OCI-LY7 (cell line): Measurements from ENCODE around the gene SKP2. TPM values are rescaled to one million over a fixed set of nuclear protein-coding genes. Genes with fewer than 3 reads are reported as not detected.

ENCODE experiments used
- BruUV-seq: library from RNA; stranded (reverse); fragments of 400-500 nt; replicated peaks from 2 replicates; lab custom pipeline; 2021; lab: Mats Ljungman, UMichigan
- CTCF ChIA-PET: fragments of 300-600 bp; sonication (Branson Sonifier 250); formaldehyde crosslinking; loops from one replicate; lab custom pipeline; 2022; ENCODE audit warnings: antibody characterized with exemption; ENCODE audit not compliant: unreplicated experiment; lab: Charles Lee
- POLR2A ChIA-PET: fragments of 300-600 bp; sonication (Branson Sonifier 250); formaldehyde crosslinking; loops from one replicate; lab custom pipeline; 2022; ENCODE audit warnings: antibody characterized with exemption; lab: Charles Lee
- DNase-seq: peaks from one replicate; pipeline ENCODE4 v3.0.0-alpha.2; 2015; ENCODE audit warnings: low spot score
- H2AFZ ChIP-seq: fragments of 200-600 bp; sonication (generic), shearing (Covaris generic); 2 replicates; pipeline ENCODE4 v1.6.1; 2014; ENCODE audit warnings: mild to moderate bottlenecking, antibody characterized with exemption, low read length, moderate library complexity
- H3K27ac ChIP-seq: fragments of 200-600 bp; sonication (generic); 2 replicates; pipeline ENCODE4 v1.5.1; 2014; ENCODE audit warnings: mixed run types, low read depth, mild to moderate bottlenecking, moderate library complexity, low read length, inconsistent platforms; ENCODE audit not compliant: poor library complexity, severe bottlenecking
- H3K36me3 ChIP-seq: fragments of 200-600 bp; sonication (generic); 2 replicates; pipeline ENCODE4 v1.6.1; 2014; ENCODE audit warnings: mild to moderate bottlenecking, antibody characterized with exemption, low read length, moderate library complexity, mixed read lengths; ENCODE audit not compliant: insufficient read depth
- H3K4me1 ChIP-seq: fragments of 200-600 bp; sonication (generic); 2 replicates; pipeline ENCODE4 v1.5.1; 2014; ENCODE audit warnings: mild to moderate bottlenecking, low read length; ENCODE audit not compliant: insufficient read depth, poor library complexity, severe bottlenecking
- H3K4me2 ChIP-seq: fragments of 200-600 bp; sonication (generic); 2 replicates; pipeline ENCODE4 v1.6.1; 2014; ENCODE audit warnings: mild to moderate bottlenecking, low read length
- H3K4me3 ChIP-seq: fragments of 200-600 bp; sonication (generic); 2 replicates; pipeline ENCODE4 v1.5.1; 2014; ENCODE audit warnings: mild to moderate bottlenecking, low read depth, low read length; ENCODE audit not compliant: poor library complexity, severe bottlenecking
- H3K79me2 ChIP-seq: fragments of 200-600 bp; sonication (generic); 2 replicates; pipeline ENCODE4 v1.6.1; 2016; ENCODE audit warnings: low read depth, mild to moderate bottlenecking, low read length, moderate library complexity, mixed read lengths; ENCODE audit not compliant: insufficient read depth
- H3K9me2 ChIP-seq: fragments of 200-600 bp; sonication (generic); 2 replicates; pipeline ENCODE4 v1.6.1; 2016; ENCODE audit warnings: mild to moderate bottlenecking, low read length, mixed read lengths; ENCODE audit not compliant: insufficient read depth
- H3K9me3 ChIP-seq: fragments of 200-600 bp; sonication (generic); 2 replicates; pipeline ENCODE4 v1.6.1; 2014; ENCODE audit warnings: mild to moderate bottlenecking, mixed run types, low read length, mixed read lengths
- H4K20me1 ChIP-seq: fragments of 200-600 bp; sonication (generic); 2 replicates; pipeline ENCODE4 v1.6.1; 2014; ENCODE audit warnings: mild to moderate bottlenecking, antibody characterized with exemption, low read length, moderate library complexity, mixed read lengths; ENCODE audit not compliant: insufficient read depth
- EZH2phosphoT487 ChIP-seq: fragments of 200-600 bp; sonication (generic); IDR thresholded peaks from 2 replicates; pipeline ENCODE4 v1.6.1; 2018; ENCODE audit warnings: low read depth, borderline replicate concordance, mild to moderate bottlenecking, mixed run types, antibody characterized with exemption, low read length, moderate library complexity, mixed read lengths
- intact Hi-C: fragments of 100-400 bp; cut with micrococcal nuclease; formaldehyde crosslinking; loops from one replicate; pipeline ENCODE4 v1.10.0; 2022; ENCODE audit not compliant: unreplicated experiment
- total RNA-seq, 2 experiments: library from RNA; depleted of rRNA in 1 of 2; stranded (reverse); fragments of >200 nt in 1 of 2; shearing (Covaris generic) in 1 of 2; gene quantifications; 2 replicates each; pipeline ENCODE4 v1.2.3, GENCODE V29; 2014 to 2022
- TF ChIP-seq, protein P1 (sequence below): fragments of 200-600 bp; sonication (generic); conservative IDR thresholded peaks from 2 replicates; pipeline ENCODE4 v1.5.1; 2014; ENCODE audit warnings: mild to moderate bottlenecking, antibody characterized with exemption, low read length, moderate library complexity, mixed read lengths

SKP2 gene
- total RNA-seq, 2 experiments from 2014 or later = 71.8 to 74.0 TPM

DNA sequence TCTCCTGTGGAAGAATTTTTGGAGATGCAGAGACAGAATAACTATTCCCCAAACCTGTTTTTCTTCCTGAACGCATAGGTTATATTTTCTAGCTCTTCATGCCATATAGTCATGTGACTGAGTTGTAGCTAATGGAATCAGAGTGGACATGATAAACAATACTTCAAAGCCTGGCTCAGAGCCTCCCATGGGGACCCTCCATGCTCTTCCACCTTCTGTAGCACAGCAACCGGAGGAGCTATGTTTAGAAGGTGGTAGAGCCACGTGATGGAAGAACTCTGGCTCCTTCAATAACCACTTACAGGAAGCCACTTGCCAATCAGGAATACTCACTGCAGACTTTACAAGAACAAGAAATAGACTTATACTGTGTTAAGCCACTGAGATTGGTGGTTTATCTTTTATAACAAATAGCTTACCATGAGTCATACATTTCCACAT, 50.6 kb downstream of the SKP2 start:
- Histone ChIP-seq H3K9me3 (no peaks in the 10 kb centered on the region), H3K4me3 (no peak overlapping the region), H3K4me2 (no peak overlapping the region), H3K4me1 (no peaks in the 10 kb centered on the region), H3K27ac (no peak overlapping the region), H3K36me3 (peaks cover 37% of the 10 kb centered on the region), H2AFZ (no peak overlapping the region), H4K20me1 (no peaks in the 10 kb centered on the region), H3K79me2 (no peaks in the 10 kb centered on the region), H3K9me2 (no peaks in the 10 kb centered on the region)
- POLR2A ChIA-PET = interaction anchor here (0.9 to 1.3 kb wide), 3 partner anchors 9 to 24 kb away, joined by 3 to 4 read pairs (median 3); no protein-coding TSS in a partner anchor
- TF ChIP-seq EZH2phosphoT487 = no peak
- TF ChIP-seq, protein P1, sequence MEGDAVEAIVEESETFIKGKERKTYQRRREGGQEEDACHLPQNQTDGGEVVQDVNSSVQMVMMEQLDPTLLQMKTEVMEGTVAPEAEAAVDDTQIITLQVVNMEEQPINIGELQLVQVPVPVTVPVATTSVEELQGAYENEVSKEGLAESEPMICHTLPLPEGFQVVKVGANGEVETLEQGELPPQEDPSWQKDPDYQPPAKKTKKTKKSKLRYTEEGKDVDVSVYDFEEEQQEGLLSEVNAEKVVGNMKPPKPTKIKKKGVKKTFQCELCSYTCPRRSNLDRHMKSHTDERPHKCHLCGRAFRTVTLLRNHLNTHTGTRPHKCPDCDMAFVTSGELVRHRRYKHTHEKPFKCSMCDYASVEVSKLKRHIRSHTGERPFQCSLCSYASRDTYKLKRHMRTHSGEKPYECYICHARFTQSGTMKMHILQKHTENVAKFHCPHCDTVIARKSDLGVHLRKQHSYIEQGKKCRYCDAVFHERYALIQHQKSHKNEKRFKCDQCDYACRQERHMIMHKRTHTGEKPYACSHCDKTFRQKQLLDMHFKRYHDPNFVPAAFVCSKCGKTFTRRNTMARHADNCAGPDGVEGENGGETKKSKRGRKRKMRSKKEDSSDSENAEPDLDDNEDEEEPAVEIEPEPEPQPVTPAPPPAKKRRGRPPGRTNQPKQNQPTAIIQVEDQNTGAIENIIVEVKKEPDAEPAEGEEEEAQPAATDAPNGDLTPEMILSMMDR = no peak
- no TSS peak for BruUV-seq
- intact Hi-C loops = no loop called here
- CTCF ChIA-PET = interaction anchor here (0.8 kb wide), 1 partner anchor 57 kb away, joined by 4 read pairs; no protein-coding TSS in a partner anchor
- no peak for DNase-seq

DNA sequence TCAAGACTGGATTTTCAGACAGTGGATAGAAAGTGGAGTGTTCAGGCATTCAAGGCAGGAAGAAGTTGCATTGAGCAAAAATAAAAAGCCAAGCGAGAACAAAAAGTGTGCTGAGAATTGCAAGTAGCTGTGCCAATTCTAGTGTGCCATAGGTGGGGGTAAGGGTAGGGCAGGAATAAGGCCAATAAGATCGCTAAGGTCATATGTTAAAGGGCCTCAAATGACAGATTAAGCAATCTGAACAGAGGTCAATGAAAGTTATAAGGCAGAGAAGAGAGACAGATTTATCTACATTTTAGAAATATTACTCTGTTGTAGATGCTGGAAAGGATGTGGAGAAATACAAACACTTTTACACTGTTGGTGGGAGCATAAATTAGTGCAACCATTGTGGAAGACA, 53.4 kb downstream of the SKP2 start:
- TF ChIP-seq, protein P1 = no peak
- Histone ChIP-seq H3K27ac (no peak overlapping the region), H3K9me2 (no peaks in the 10 kb centered on the region), H3K36me3 (peaks cover 29% of the 10 kb centered on the region), H2AFZ (no peak overlapping the region), H3K4me1 (no peaks in the 10 kb centered on the region), H4K20me1 (no peaks in the 10 kb centered on the region), H3K79me2 (no peaks in the 10 kb centered on the region), H3K4me2 (no peak overlapping the region), H3K4me3 (no peak overlapping the region), H3K9me3 (no peaks in the 10 kb centered on the region)
- CTCF ChIA-PET = no interaction called here
- no TSS peak for BruUV-seq
- intact Hi-C loops = no loop called here
- DNase-seq = no peak
- POLR2A ChIA-PET = no interaction called here

DNA sequence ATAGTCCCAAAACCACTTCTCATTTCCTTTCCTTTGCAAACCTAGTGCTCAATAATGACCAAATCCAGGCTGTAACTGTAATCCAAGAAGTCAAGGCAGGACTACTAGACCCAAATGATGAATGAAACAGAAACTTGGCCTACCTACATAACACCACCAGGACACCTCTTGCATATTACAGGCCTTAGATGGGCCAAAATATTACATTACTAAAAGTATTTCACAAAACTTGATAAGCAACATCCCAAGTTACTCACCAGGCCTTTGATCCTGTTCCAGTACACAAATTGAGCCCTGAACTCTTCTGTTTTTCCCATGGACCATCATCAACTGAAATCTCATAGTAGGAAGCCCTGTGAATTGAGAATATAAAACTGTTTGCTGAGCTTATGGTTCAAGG, 55.0 kb downstream of the SKP2 start:
- Histone ChIP-seq H3K9me3 (no peaks in the 10 kb centered on the region), H3K4me3 (no peak overlapping the region), H3K79me2 (no peaks in the 10 kb centered on the region), H3K4me2 (no peak overlapping the region), H3K4me1 (no peaks in the 10 kb centered on the region), H2AFZ (no peak overlapping the region), H3K36me3 (peaks cover 25% of the 10 kb centered on the region), H4K20me1 (no peaks in the 10 kb centered on the region), H3K27ac (no peak overlapping the region), H3K9me2 (no peaks in the 10 kb centered on the region)
- TF ChIP-seq, protein P1 = no peak
- TF ChIP-seq EZH2phosphoT487 = no peak
- no TSS peak for BruUV-seq
- CTCF ChIA-PET = no interaction called here
- POLR2A ChIA-PET = interaction anchor here (1.1 to 1.4 kb wide), 2 partner anchors 10 to 11 kb away, joined by 3 to 7 read pairs; no protein-coding TSS in a partner anchor
- DNase-seq = no peak
- intact Hi-C loops = no loop called here
